Measurements from ENCODE around the gene EVA1C. TPM values are rescaled to one million over a fixed set of nuclear protein-coding genes. Genes with fewer than 3 reads are reported as not detected.
"Not testable (repeated sequence)": the region's sequence is repeated elsewhere in the genome, so short reads cannot be mapped to it uniquely, and the experiment has no call there.

Gene EVA1C
- total RNA-seq, 2 experiments from 2014 or later = 9.3 to 9.6 TPM

DNA sequence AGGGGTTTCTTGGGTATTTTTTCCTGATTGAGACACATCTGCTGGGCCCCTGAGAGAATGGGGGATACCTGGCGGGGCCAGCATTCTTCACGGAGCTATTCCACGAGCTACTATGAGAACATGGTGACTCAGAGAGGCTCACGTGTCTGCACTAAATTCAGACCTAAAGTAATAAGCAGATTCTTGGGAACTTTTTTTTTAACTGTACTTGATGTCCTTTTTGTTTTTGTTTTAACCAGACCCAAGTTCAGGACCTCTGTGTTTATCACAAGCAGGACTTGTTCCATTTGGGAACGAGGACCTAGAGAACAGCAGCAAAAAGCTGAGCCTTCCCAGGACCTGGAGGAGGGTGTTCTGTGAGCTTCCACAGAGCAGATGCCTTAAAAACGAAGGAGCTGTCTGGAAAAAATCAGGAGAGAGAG is 44.0 kb downstream of the EVA1C start:
- Mint-ChIP-seq H3K36me3 (peaks cover 17% of the 10 kb centered on the region), H3K27me3 (no peaks in the 10 kb centered on the region), H3K4me3 (no peak overlapping the region), H3K4me1 (ENCODE audit: low read depth) (no peaks in the 10 kb centered on the region), H3K27ac (no peak overlapping the region), H3K9me3 (no peaks in the 10 kb centered on the region)
- DNase-seq = no peak
- ChIA-PET POLR2A (interaction anchor here (0.5 kb wide), 1 partner anchor 482 kb away, joined by 6 read pairs; no protein-coding TSS in a partner anchor), CTCF (interaction anchor here (1.6 kb wide), 1 partner anchor 53 kb away, joined by 4 read pairs; no protein-coding TSS in a partner anchor)
- intact Hi-C loops (cut with micrococcal nuclease) = no loop called here

- DNase-seq = no peak
- Mint-ChIP-seq H3K4me3 (no peak overlapping the region), H3K9me3 (no peaks in the 10 kb centered on the region), H3K27me3 (no peaks in the 10 kb centered on the region), H3K4me1 (ENCODE audit: low read depth) (no peaks in the 10 kb centered on the region), H3K36me3 (peaks cover 21% of the 10 kb centered on the region), H3K27ac (no peak overlapping the region)
- ChIA-PET POLR2A (no interaction called here), CTCF (no interaction called here)
- intact Hi-C loops (cut with micrococcal nuclease) = no loop called here
These were observed 44.9 kb downstream of the EVA1C start for GRCh38 chr21:32457360-32457840.

DNA sequence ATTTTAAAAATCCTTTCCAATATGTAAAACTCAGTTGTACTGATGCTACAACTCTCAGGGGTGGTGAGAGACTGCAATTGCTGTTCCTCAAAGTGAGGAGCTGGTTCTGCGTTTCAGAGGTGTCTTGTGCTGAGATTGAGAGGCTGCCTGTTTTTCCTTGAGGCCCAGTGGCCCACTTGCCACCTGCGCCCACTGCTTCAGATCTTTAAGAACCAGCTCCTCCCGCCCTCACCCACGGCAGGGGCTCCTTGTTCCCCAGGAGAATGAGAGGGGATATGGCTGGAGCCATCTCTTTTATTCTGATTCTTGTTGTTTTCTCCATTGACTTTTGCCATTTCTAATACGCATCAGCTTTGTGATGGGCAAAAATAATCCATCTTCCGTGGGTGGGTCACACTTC is 45.5 kb downstream of the EVA1C start:
- Mint-ChIP-seq H3K36me3 (peaks cover 23% of the 10 kb centered on the region), H3K27me3 (no peaks in the 10 kb centered on the region), H3K4me3 (no peak overlapping the region), H3K9me3 (no peaks in the 10 kb centered on the region), H3K27ac (no peak overlapping the region), H3K4me1 (ENCODE audit: low read depth) (no peaks in the 10 kb centered on the region)
- no peak for DNase-seq
- CTCF ChIA-PET = no interaction called here
- POLR2A ChIA-PET = no interaction called here
- intact Hi-C loops (cut with micrococcal nuclease) = no loop called here

DNA sequence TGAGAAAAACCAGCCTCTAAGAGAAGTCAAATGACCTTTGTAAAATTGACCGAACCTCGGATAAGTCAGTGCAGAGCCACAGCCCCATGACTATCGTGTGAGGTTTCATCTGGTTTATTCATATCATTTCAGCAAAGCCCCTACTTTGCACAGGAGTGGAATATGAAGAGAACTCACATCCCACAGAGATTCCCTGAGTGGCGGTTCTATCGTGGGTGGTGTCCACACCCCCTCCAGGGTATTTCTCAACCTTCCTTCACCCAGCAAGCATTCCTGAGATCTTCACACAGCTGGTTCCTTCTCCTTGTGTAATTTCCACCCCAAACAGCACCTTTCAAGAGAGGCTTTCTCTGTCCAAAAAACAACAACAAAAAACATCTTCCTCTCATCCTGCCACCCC is 47.5 kb downstream of the EVA1C start:
- Mint-ChIP-seq H3K36me3 (peaks cover 26% of the 10 kb centered on the region), H3K4me1 (ENCODE audit: low read depth) (no peaks in the 10 kb centered on the region), H3K27ac (no peak overlapping the region), H3K9me3 (no peaks in the 10 kb centered on the region), H3K4me3 (no peak overlapping the region), H3K27me3 (no peaks in the 10 kb centered on the region)
- POLR2A ChIA-PET = no interaction called here
- CTCF ChIA-PET = no interaction called here
- no peak for DNase-seq
- intact Hi-C loops (cut with micrococcal nuclease) = no loop called here

DNA sequence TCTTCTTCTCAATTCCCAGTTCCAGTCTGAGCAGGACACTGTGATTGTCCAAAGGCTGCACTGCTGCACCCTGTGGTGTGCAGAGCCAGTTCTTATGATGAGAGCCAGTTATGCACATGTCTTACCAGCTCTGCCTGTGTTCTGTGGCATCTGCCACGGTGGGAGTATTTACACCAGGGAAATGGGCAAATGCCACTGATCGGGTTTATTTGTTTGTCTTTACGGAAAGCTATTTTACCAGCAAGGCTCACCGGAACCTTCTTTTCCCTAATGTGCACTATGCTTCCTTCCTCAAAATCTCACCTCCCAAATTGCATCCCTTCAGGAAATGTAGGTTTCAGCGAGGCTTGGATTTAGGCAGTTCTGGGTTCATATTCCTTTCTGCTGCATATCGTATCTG is 49.0 kb downstream of the EVA1C start:
- H3K27me3 Mint-ChIP-seq = no peaks in the 10 kb centered on the region
- CTCF ChIA-PET = no interaction called here
- intact Hi-C loops (cut with micrococcal nuclease) = no loop called here
- POLR2A ChIA-PET = no interaction called here
- H3K36me3 Mint-ChIP-seq = peaks cover 31% of the 10 kb centered on the region
- DNase-seq = no peak
- H3K4me3 Mint-ChIP-seq = no peak overlapping the region
- H3K4me1 Mint-ChIP-seq (ENCODE audit: low read depth) = no peaks in the 10 kb centered on the region
- H3K27ac Mint-ChIP-seq = no peak overlapping the region
- no peaks in the 10 kb centered on the region for H3K9me3 Mint-ChIP-seq

DNA sequence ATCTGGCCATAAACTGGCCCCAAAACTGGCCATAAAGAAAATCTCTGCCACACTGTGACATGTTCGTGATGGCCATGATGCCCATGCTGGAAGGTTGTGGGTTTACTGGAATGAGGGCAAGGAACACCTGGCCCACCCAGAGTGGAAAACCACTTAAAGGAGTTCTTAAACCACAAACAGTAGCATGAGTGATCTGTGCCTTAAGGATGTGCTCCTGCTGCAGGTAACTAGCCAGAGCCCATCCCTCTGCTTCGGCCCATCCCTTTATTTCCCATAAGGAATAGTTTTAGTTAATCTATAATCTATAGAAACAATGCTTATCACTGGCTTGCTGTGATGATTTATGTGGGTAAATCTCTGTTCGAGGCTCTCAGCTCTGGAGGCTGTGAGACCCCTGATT is 50.1 kb downstream of the EVA1C start:
- POLR2A ChIA-PET; H3K4me1 Mint-ChIP-seq (ENCODE audit: low read depth); H3K4me3 Mint-ChIP-seq; H3K27me3 Mint-ChIP-seq; intact Hi-C loops (cut with micrococcal nuclease); CTCF ChIA-PET; H3K27ac Mint-ChIP-seq; H3K9me3 Mint-ChIP-seq; DNase-seq: not testable (repeated sequence)
- H3K36me3 Mint-ChIP-seq = peaks cover 31% of the 10 kb centered on the region

GRCh38 chr21:32463367-32463766 is 50.9 kb downstream of the EVA1C start:
- Mint-ChIP-seq H3K27me3 (no peaks in the 10 kb centered on the region), H3K9me3 (no peaks in the 10 kb centered on the region), H3K36me3 (peaks cover 29% of the 10 kb centered on the region), H3K4me3 (no peak overlapping the region), H3K27ac (no peak overlapping the region), H3K4me1 (ENCODE audit: low read depth) (no peaks in the 10 kb centered on the region)
- no peak for DNase-seq
- POLR2A ChIA-PET = no interaction called here
- intact Hi-C loops (cut with micrococcal nuclease) = no loop called here
- CTCF ChIA-PET = no interaction called here

DNA sequence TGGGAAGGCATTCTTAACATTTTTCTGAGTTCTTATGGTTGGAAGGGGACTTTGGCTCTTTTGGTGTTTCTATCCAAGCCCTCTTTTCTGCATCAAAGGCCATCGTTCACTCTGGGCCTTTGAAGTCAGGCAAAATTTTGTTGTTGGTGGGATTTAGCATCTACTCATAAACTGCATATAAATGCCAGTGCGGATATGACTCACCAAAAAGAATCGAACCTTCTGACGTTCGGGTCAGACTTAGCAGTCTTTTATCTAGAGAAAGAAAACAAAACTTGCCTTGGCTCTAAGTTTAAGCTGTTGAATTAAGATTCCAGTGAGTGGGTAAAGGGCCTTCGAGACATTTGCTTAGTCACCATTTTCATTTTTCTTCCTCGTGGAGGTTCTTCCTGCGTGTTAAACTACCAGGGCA is 51.4 kb downstream of the EVA1C start:
- no peak overlapping the region for H3K27ac Mint-ChIP-seq
- intact Hi-C loops (cut with micrococcal nuclease) = no loop called here

DNA sequence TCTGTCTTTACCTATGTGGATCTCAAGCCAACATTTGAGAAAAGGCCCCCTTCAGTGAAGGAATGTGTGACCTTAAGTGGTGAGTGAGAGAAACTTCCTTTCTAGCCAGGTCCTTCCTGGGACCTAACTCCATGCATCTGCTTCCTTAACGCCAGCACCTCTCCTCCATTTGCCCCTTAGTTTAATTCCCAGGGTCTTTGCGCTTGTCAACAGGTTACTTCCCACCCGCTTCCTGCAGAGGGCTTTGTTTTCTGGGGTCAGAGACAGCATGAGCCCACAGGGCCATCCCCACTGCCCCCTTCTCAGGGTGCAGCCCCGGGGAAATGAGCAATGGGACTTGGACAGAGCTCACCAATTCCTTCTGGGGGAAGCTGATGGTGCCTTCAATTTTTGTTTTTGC is 54.8 kb downstream of the EVA1C start:
- Mint-ChIP-seq H3K36me3 (peaks cover 20% of the 10 kb centered on the region), H3K4me1 (ENCODE audit: low read depth) (no peaks in the 10 kb centered on the region), H3K9me3 (no peaks in the 10 kb centered on the region), H3K27me3 (no peaks in the 10 kb centered on the region), H3K27ac (no peak overlapping the region), H3K4me3 (no peak overlapping the region)
- intact Hi-C loops (cut with micrococcal nuclease) = no loop called here
- DNase-seq = no peak
- POLR2A ChIA-PET = no interaction called here
- CTCF ChIA-PET = interaction anchor here (1.2 kb wide), 1 partner anchor 64 kb away, joined by 3 read pairs; no protein-coding TSS in a partner anchor

More for the DNA sequence above, 51.4 kb downstream of the EVA1C start:
- ChIA-PET CTCF (no interaction called here), POLR2A (no interaction called here)
- no peak overlapping the region for H3K4me3 Mint-ChIP-seq
- H3K4me1 Mint-ChIP-seq (ENCODE audit: low read depth) = no peaks in the 10 kb centered on the region
- no peaks in the 10 kb centered on the region for H3K27me3 Mint-ChIP-seq
- no peaks in the 10 kb centered on the region for H3K9me3 Mint-ChIP-seq
- H3K36me3 Mint-ChIP-seq = peaks cover 30% of the 10 kb centered on the region
- DNase-seq = no peak

GRCh38 chr21:32468681-32469111 is 56.2 kb downstream of the EVA1C start:
- H3K4me3 Mint-ChIP-seq = no peak overlapping the region
- no peaks in the 10 kb centered on the region for H3K4me1 Mint-ChIP-seq (ENCODE audit: low read depth)
- H3K27ac Mint-ChIP-seq = no peak overlapping the region
- no peaks in the 10 kb centered on the region for H3K9me3 Mint-ChIP-seq
- DNase-seq = no peak
- intact Hi-C loops (cut with micrococcal nuclease) = no loop called here
- peaks cover 18% of the 10 kb centered on the region for H3K36me3 Mint-ChIP-seq
- H3K27me3 Mint-ChIP-seq = no peaks in the 10 kb centered on the region
- ChIA-PET POLR2A (no interaction called here), CTCF (no interaction called here)

- no peak for DNase-seq
- Mint-ChIP-seq H3K36me3 (peaks cover 21% of the 10 kb centered on the region), H3K27ac (no peak overlapping the region), H3K27me3 (no peaks in the 10 kb centered on the region), H3K4me3 (no peak overlapping the region), H3K9me3 (no peaks in the 10 kb centered on the region), H3K4me1 (ENCODE audit: low read depth) (no peaks in the 10 kb centered on the region)
- ChIA-PET CTCF (interaction anchor here (1.6 kb wide), 1 partner anchor 131 kb away, joined by 8 read pairs; no protein-coding TSS in a partner anchor), POLR2A (interaction anchor here (0.6 kb wide), 1 partner anchor 77 kb away, joined by 3 read pairs; no protein-coding TSS in a partner anchor)
- intact Hi-C loops (cut with micrococcal nuclease) = no loop called here
These were observed 57.1 kb downstream of the EVA1C start for GRCh38 chr21:32469628-32470027.

DNA sequence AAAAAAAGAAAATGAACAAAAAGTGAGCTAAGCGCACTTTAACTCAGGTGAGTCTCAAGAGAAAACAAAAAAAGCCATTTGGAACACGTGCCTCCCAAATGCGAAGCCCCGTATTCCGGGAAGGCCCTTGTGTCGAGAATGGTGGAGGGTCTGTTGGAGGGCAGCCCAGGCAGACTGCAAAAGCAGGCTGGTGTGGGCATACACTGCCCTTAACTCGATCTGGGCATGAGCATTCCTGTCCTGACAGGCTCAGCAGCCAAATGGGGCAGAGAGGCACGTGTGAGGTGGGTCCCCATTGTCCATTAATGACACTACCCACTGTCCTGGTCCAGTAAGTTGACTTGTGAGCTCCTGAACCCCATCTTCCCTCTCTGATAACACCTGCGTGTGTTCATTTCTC is 57.7 kb downstream of the EVA1C start:
- POLR2A ChIA-PET = no interaction called here
- no peaks in the 10 kb centered on the region for H3K27me3 Mint-ChIP-seq
- no peaks in the 10 kb centered on the region for H3K4me1 Mint-ChIP-seq (ENCODE audit: low read depth)
- H3K9me3 Mint-ChIP-seq = no peaks in the 10 kb centered on the region
- H3K4me3 Mint-ChIP-seq = no peak overlapping the region
- H3K27ac Mint-ChIP-seq = no peak overlapping the region
- intact Hi-C loops (cut with micrococcal nuclease) = no loop called here
- no peak for DNase-seq
- CTCF ChIA-PET = interaction anchor here (1.6 kb wide), 1 partner anchor 131 kb away, joined by 8 read pairs; no protein-coding TSS in a partner anchor
- H3K36me3 Mint-ChIP-seq = peaks cover 16% of the 10 kb centered on the region

DNA sequence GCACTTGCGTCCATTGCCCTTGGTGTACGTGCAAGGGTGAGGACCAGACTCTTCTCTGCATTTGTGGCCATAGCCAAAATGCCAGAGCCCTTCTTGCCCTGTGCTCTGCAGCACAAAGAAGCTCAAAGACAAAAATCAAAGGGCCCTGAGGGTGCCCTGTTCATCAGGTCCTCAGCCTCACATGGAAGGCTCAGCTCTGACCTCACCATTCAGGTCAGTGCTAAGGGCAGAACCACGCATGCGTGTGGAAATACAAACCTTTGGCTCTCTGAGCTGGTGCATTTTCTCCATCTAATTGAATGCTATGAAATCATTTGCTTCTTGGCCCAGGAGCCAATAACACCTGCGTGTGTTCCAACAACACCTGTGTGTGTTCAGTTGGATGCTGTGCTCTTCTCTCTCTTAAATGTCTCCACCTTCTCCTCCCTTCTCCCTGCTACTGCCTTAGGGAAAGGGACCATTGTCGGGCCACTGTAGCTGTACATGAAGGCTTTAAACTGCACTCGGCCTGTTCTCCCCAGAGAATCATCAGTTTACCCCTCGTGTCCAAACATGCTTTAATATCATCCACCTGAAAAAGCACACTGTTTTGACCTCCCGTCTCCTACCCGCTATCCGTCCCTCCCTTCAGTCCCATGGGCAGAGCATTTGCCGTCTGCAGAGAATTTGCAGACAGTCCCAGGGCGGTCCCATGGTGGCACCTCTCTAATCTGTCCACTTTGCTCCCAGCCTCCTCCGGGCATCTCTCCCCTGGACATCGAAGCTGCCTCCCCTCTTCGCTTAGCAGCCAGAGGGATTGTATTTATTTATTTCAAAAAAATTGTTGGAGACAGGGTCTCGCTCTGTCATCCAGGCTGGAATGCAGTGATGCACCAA is 60.6 kb downstream of the EVA1C start:
- H3K36me3 Mint-ChIP-seq = peaks cover 16% of the 10 kb centered on the region

More for the DNA sequence above, 60.6 kb downstream of the EVA1C start:
- DNase-seq = no peak
- intact Hi-C loops (cut with micrococcal nuclease) = no loop called here
- H3K27me3 Mint-ChIP-seq = no peaks in the 10 kb centered on the region
- no peaks in the 10 kb centered on the region for H3K9me3 Mint-ChIP-seq
- ChIA-PET POLR2A (no interaction called here), CTCF (no interaction called here)
- H3K4me3 Mint-ChIP-seq = no peak overlapping the region
- H3K4me1 Mint-ChIP-seq (ENCODE audit: low read depth) = no peaks in the 10 kb centered on the region
- no peak overlapping the region for H3K27ac Mint-ChIP-seq

Data from activated CD4-positive, alpha-beta memory T cell treated with anti-CD3 and anti-CD28 coated beads for 36 hours (primary cell).